ENCODE measurements around the gene ERCC3.
A peak's percentile ranks its signal among the peaks of the same experiment; 100 is the strongest.

Gene ERCC3

DNA sequence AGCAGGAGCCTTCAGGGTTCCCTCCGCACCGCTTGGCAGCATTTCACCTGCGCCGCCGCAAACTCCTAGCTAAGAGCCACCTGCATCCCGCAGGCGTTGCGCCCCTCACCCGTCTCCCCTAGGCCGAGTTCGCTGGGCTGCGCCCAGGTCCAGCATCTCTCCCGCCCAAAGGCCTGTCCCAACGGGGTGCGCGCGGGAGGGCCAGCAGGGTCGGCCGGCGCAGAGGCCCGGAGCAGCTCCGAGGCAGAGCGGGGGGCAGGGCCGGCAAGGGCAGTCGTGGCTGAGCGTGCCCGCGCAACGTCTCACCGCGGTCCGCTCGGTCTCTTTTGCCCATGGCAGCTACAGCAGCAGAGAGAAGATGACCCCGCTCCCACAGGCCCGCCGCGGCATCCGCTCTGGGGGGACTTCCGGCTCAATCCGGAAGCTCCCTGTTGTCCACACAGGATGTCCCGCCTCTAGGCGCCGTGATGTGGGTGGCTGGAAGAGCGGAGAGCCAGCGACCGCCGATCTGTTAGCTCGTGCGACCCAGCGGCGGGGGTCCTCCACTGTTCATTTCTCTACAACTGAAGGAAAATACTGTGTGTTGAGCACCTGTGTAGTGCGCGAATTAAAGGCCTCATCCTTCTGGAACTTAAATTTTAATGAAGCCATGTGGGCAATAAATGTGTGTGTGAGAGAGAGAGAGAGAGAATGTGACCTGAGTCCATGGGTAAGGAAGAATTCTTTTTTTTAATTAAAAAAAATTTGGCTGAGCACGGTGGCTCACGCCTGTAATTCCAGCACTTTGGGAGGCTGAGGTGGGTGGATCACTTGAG lies at the start of gene ERCC3:
ERCC3 (minus strand) TSS at position 397 of the 815 bp plus-strand sequence; CDS start at position 334, 63 bp downstream.
- peak; percentile 73 for DNase-seq

DNA sequence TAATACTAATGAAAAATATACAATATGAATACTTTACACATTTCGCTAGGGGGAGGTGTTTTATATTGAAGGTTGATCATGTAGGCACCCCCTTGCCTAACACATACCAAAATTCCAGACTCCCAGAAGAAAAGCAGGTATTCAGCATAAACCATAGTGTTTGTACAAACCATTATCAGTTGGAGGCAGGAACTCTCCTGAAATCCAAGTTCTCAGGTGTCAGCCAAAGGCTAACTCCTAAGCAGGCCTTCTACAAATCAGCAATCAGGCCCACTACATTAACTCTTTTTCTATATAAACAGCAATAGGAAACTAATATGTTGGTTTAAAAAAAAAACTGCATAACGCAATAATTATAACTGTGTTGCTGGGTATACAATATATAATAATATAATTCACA lies 49.3 kb upstream of the ERCC3 start:
- DNase-seq, result no peak

DNA sequence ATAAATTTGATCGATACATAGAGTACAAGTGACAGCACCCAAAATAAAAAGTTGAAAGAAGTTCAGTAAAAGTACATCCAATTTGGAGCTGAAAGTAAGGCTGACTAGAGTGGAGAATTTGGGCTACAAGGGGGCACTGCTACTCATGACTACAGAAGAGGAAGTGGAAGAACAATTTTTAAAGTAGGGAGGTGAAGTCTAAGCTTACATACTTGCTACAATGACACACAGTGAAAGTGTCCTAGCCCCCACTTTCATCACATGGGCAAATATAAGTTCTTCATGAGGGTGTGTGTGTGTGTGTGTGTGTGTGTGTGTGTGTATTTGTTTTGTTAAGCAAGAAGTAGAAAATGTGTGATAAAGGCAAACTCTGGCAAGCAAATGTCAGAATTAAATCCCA lies 48.2 kb upstream of the ERCC3 start:
- no peak for DNase-seq

DNA sequence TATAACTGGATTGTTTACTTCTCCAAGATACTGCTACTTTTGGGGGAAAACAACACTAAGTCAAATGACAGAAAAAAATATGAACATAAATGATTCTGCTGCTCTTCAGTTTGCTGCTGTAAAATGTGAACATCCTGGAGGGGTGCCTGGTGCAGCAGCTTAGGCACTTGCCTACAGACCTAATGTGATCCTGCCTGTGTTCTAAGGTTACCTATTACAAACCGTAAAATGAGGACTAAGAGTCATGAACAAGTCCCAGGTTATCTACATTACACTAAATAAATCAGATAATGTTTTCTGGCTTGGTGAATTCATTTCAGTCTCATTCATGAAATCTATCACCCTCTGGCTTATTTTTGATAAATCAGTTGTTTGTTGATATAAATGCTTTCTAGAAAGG lies 38.4 kb upstream of the ERCC3 start:
- no peak for DNase-seq

DNA sequence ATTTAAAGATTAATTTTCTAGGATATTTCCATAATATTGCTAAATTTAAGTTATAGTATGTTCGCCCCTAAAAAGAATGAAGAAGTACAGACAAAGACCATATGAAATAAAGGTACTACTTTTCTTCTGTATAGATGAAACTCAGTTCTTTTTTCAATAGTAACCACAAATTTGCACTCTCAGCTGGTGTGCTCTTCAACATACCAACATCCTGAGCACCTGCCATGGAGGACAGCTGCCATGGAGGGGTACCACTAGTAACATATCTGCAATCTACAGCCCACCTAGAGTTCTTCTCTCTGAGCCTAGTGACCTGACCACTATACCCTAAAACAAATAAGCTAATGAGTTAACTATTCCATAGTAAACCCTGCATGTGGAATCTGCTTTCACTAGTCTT lies 36.8 kb upstream of the ERCC3 start:
- no peak for DNase-seq

DNA sequence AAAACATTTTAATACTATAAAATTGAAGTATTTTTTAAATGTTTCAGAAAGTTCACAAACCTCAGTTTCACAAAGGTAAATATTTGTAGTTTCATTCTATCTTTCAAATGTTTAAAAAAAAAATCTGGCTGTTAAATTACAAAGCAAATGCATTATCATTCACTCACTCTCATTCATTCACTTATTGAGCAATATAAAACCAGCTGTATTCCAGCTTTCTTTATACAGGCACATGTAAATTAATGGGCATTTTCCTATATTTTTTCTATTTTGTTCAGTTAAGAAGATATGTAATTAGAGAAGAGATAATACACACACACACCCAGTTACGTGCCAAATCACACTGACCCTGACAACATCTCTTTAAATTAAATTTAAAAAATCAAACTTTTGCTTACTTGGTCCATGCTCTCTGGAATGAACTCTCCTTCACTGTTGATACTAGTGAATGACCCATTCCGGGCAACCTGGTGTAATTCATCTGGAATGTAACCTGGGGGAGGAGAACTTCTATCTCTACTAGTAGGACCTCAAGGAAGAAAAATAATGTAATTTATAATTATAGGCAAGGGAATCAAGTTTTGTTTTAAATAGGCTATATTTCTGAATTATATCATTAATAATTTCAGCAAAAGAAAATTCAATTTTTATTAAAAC lies 32.5 kb upstream of the ERCC3 start:
- no peak for DNase-seq

DNA sequence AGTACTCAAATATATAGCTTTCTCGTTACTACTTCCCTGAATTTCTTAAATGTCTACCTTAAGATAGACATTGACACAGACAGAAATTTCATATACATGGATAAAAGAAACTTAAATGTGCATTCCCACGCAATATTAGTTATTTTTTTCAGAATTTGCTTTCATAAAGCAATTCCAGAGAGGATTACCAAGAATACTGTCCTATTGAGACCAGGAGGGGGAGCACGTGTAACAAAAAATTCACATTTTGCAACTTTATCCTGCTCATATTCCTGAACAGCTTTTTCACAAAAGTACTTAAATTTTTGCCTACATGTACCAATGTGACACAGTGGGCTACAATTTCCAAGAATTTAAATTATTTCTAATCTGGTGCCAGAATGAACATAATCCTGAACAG lies 30.7 kb upstream of the ERCC3 start:
- DNase-seq, result no peak

DNA sequence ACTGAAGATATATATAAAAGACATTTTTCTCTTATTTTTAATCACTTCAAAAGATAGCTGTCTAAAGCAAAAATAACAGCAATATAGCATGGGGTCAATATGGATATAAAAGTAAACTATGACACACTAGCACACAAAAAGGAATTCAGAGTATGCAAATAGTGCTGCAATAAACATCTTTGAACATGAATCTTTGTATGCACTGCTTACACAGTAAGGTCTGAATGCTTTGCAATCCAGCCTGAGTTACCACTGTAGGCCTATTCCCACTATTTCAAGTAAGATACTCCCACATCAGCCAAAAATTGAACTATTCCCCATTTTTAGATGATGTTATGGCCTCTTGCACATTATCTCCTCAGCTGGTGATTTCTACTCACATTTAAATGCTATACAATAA lies 27.4 kb upstream of the ERCC3 start:
- no peak for DNase-seq

DNA sequence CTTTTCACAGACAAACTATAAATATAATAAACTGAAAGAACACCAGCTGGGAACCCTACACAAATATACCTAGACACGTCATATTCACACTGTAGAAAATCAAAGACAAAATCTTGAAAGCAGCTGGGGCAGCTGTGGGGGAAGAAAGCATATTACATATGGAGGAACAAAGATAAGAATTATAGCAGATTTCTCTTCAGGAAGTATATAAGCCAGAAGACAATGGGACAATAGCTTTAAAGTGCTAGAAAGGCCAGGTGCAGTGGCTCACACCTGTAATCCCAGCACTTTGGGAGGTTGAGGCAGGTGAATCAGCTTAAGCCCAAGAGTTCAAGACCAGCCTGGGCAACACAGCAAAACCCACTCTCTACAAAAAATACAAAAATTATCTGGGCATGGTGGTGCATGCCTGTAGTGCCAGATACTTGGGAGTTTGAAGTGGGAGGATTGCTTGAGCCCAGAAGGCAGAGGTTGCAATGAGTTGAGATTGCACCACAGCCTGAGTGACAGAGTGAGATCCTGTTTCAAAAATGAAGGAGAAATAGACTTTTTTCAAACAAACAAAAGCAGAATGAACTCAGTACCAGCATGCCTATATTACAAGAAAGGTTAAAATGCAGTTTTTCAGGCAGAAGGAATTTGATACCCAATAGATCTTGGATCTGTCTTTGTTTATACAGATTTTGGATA lies 26.8 kb upstream of the ERCC3 start:
- no peak for DNase-seq

DNA sequence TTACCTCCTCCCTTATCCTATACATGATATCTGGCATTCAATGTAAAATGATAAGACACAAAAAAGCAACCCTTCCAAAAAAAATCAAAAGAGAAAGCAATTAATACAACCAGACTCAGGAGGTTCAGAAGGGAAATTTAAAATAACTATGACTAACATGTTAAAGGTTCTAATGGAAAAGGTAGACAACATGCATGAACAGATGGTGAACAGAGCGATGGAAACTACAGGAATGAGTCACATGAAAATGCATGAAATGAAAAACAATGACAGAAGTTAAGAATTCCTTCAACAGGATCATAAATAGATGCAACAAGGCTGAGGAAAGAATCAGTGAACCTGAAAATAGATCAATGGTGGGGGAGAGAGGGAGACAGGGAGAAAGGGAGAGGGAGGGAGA lies 26.1 kb upstream of the ERCC3 start:
- no peak for DNase-seq

DNA sequence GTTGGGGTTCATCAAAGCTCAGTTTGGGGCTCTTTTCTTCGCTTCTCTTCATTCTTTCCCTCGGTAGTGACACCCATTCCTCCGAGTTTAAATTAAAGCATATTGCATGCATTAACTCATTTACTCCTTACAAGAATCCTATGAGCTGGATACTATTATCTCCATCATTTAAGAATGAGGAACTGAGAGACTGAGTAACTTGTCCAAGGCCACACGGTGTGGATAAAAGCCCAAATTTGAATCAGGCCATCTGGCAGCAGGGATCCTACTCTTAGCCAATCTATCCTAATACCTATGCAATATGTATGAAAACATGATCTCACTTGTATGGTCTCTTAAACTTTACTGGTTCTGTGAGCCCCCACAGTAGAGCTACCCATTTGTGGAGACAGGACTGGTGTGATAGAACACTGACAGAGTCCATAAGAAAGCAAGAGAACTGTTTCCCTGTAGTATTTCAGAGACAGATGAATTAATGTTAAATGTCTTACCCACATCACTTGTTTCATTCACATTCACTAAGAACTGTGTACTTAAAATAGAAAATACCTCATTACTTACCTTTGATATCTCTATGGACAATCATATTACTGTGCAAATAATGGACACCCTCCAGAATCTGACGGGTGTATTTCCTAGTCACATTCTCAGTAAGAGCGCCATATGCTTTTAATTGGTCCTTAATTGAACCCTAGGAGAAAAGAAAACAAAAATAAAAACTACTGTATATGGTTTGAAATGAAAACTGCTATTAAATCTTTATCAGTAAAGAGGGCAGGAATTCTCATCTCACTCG lies 20.4 kb upstream of the ERCC3 start:
- no peak for DNase-seq

DNA sequence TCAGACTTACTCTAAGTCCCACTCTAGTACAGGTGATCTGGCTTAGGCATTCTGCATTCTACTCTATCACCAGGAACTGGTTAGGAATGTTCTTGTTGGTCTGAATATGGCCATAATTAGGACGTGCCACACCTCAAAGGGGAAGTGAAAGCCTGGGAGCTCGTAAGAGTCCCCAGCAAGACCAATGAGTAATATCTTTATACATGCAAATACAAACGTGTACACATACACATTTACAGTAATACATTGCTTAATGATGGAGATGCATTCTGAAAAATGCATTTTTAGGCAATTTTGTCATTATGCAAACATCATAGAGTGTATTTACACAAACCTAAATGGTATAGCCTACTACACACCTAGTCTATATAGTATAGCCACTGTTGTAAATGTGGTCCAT lies 19.5 kb upstream of the ERCC3 start:
- DNase-seq, result no peak

DNA sequence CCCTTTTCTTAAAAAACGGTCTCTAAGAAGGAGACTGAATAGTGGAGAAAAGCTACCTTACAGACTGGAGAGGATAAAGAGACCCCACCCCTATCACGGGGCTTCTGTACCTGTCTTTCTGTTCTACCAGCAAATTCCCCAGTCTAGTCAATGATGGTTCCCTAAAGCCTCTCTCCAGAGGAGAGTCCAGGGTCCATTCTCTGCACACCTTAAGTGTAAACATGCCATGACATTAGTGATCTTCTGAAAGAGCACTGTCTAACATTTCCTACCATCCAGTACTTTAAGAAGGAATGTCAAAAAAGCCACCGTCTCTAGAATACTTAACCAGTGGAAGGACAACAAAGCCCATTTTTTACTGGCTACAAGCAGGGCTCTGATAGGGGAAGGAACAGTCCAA lies 17.0 kb upstream of the ERCC3 start:
- DNase-seq, result no peak

DNA sequence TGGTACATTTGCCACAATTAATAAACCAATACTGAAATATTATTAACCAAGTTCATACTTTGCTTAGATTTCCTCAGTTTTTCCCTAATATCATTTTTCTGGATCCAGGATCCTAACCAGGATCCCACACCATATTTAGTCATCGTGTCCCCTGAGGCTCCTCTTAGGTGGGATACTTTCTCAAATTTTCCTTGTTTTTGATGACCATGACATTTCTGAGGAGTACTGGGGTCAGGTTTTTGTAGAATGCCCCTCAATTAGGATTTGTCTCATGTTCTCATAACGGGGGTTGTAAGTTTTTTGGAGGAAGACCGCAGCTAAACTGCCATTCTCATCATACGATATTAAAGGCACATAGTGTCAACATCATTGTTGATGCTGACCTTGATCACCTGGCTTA lies 15.5 kb upstream of the ERCC3 start:
- no peak for DNase-seq

DNA sequence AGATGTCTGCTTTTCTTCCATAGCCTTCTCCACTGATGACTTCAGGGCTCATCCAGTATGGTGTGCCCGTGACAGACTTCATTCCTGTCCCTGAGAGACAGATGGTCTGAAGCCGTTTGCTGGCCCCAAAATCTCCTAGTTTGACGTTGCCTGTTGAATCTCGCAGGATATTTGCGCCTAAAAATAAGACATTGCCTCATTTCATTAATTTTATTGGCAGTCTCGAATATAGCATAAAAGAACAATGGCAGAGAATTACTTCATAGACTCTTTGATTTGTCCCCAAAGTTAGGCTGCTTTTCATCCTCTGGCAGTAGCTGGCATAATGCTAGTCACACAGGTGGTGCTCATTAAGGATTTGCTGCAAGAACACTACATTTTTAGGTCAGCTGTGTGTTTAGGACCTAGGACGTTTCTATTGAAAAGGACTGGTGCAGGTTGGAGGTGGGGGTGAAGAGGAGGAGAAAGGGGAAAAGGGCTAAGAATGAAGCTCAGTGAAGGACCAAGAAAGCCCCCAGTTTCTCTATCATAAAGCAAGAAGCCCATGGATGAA lies 14.7 kb upstream of the ERCC3 start:
- DNase-seq, result no peak

DNA sequence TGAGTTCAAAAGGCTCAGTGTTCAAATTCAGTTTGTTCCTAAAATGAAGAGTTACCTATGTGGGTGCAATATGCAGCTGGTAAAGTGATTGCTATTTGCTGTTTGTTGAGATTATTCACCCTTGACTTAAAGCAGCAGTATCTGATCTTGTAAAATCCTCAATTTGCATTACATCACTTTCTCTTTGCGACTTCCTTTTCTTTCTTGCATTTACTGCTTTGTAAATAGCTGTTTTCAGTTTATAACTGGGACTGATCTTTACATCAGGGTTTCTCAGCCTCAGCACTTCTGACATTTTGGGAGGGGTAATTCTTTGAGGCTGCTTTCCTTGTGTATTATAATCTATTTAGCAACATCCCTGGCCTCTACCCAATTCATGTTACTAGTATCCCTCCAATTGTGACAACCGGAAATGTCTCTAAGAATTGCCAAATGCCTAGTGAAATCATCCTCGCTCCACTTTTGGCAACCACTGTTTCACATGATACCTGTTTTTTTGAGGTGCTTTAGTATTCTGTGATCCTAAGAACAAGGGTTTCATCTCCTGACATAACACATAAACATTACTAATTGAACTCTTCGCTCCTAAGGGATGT lies 12.1 kb upstream of the ERCC3 start:
- DNase-seq, result no peak

DNA sequence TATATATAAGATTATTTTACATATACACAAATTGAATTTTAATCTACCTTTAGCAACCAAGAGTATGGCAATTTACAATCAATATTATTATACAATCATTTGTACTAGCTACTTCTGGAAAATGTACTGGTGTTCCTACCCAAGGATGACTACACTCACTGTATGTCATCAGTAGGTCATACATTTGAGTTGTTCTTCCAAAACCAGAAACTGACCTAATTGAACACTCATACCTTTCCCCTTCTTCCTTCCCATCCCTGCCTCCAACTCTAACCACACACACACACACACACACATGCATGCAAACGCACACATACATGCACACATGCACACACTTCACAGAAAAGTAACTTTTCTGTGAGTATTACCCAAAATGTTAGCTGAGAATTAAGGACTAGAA lies 8.2 kb upstream of the ERCC3 start:
- DNase-seq, result no peak

DNA sequence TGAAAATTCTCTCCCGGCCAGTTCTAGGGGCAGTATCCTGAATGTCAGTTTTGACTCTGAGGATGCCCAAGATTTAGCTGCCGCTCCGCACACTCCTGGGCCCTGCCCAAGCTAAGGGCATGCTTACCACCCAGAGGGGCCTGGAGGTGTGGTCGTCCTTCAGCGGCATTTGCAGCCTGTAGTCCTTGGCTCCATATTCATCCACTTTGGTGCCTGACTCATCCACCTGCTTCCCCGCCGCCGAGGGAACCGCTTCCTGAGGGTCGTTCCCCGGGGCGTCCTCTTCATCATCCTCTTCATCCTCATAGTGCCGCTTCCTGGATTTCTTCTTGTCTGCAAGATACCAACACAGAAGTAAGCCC lies 577 bp downstream of the ERCC3 start:
- DNase-seq, result no peak

DNA sequence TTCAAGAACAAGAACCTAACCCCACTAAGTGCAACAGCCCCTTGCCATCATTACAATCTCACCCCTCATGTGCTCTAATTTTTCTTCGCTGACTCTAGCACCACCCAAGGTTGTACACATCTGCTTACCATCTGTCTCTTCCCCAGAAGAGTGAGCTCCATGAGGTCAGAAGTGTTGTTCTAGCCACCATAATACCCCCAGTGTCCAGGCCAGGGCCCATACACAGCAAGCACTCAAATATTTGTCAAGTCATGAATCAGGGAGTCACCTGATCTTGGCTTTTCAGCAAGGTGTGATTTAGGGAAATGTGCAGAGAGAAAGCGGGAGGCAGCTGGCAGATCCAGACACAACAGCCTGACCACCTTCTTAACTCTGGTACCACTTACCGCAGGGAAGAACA lies 5.7 kb downstream of the ERCC3 start:
- DNase-seq, result no peak

DNA sequence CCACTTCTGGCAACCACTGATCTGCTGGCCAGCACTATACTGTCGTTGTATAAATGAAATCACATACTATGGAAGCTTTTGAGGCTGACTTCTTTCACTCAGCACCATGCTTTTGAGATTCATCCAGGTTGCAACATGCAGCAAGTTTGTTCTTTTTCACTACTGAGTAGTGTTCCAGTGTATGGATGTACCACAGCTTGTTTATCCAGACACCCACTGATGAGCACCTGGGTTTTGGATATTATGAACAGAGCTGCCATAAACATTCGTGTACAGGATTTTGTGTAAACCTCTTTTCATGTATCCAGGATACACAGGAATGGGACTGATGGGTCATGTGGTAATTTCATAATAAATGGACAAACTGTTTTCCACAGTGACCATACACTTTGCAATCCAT lies 10.7 kb downstream of the ERCC3 start:
- no peak for DNase-seq

DNA sequence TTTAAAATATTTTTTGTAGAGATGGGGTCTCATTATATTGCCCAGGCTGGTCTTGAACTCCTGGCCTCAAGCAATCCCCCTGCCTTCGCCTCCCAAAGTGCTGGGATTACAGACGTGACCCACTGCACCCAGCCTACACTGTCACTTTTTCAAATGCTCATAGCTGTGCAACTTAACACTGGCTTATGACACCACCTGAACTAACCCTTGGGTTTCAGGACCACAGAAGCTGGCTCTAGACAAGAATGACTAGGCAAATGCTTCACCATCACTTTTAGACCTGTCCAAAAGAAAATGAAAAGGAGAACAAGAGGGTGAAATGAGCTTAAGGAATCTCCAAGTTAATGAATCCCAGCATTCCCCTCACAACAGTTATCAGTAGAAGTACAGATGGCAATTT lies 13.3 kb downstream of the ERCC3 start:
- no peak for DNase-seq

DNA sequence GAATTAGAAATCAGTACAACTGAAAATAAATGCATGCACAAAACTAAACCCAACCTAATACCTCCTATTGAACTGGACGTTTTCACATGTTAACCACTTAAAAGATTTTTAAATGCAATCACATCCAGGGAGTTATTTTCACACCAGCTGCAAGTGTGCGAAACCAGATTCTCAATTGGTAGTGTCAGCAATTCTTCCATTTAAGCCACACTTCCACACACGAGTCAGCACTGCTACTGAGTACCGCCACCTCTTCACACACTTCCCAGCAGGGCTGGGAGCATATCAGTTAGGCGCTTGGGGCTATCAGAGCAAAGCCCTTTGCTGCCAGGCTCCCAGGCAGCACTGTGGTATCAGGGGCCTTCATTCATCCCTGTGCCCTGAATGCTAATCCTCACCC lies 14.2 kb downstream of the ERCC3 start:
- no peak for DNase-seq

DNA sequence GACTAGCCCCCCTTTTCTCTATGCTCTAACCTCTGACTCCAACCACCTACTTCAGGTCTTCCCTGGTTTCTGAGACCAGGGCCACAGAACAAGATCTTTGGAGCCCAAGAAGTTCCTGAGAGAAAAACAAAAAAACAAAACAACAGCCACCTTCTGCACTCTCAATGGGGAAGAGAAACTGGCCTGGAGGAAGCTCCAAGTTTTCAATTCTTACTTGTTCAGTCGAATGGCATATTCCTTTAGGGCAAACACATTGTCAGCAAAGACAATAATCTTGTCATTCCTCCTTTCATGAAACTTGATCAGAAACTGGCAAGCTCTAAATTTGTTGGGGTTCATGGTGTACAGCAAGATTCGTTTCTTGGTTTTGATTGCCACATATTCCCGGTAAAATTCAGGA lies 15.0 kb downstream of the ERCC3 start:
- no peak for DNase-seq

Data from NCI-H1092 (cell line).